Lung (tissue), 12 donors: Measurements from ENCODE around the gene SLC30A9. TPM values are rescaled to one million over a fixed set of nuclear protein-coding genes. Genes with fewer than 3 reads are reported as not detected.
A peak's percentile ranks its signal among the peaks of the same experiment; 100 is the strongest.

Experiments used
- ATAC-seq: fragments of 200-7000 bp; cut with Tn5 transposase; one replicate; pipeline ENCODE4 v1.9.1; 2020; ENCODE audit warnings: moderate number of reproducible peaks; ENCODE audit not compliant: insufficient read depth, low FRiP score
- DNase-seq, 3 donors: peaks; one replicate each; pipeline ENCODE4 v3.0.0-alpha.2; 2013 to 2017
- H3K27ac ChIP-seq, 2 donors: one replicate each; pipeline ENCODE4 v1.5.1; 2013; ENCODE audit warnings: mild to moderate bottlenecking in 2 of 2, moderate library complexity in 2 of 2, control low read depth in 1 of 2, inconsistent platforms in 1 of 2, low read depth in 1 of 2, low read length in 1 of 2
- H3K27me3 ChIP-seq, 3 donors: one replicate each; pipeline ENCODE4 v1.5.1; 2013; ENCODE audit warnings: low read length in 2 of 3; ENCODE audit not compliant: control insufficient read depth in 3 of 3, insufficient read depth in 3 of 3
- H3K36me3 ChIP-seq, 4 donors: one replicate each; pipeline ENCODE4 v1.5.1; 2013; ENCODE audit warnings: low read length in 4 of 4, mild to moderate bottlenecking in 1 of 4, moderate library complexity in 1 of 4; ENCODE audit not compliant: control insufficient read depth in 4 of 4, insufficient read depth in 4 of 4
- H3K4me1 ChIP-seq, 5 donors: one replicate each; pipeline ENCODE4 v1.5.1; 2013; ENCODE audit warnings: low read length in 5 of 5, mild to moderate bottlenecking in 2 of 5, moderate library complexity in 1 of 5; ENCODE audit not compliant: control insufficient read depth in 5 of 5, insufficient read depth in 5 of 5
- H3K4me3 ChIP-seq: one replicate; pipeline ENCODE4 v1.5.1; 2013; ENCODE audit warnings: mild to moderate bottlenecking, control low read depth, moderate library complexity
- H3K9ac ChIP-seq, 2 donors: one replicate each; pipeline ENCODE4 v1.5.1; 2013; ENCODE audit warnings: low read length in 2 of 2, control low read depth in 1 of 2; ENCODE audit not compliant: insufficient read depth in 1 of 2
- H3K9me3 ChIP-seq, 4 donors: one replicate each; pipeline ENCODE4 v1.5.1; 2013; ENCODE audit warnings: low read length in 3 of 4, mild to moderate bottlenecking in 1 of 4, moderate library complexity in 1 of 4; ENCODE audit not compliant: control insufficient read depth in 4 of 4, insufficient read depth in 3 of 4
- CTCF ChIP-seq: IDR thresholded peaks from 2 replicates; pipeline ENCODE4 v1.5.1; 2012; ENCODE audit warnings: mild to moderate bottlenecking; ENCODE audit errors: control extremely low read depth, extremely low read depth
- WGBS, 2 donors: extraction: QIAGEN DNeasy Blood & Tissue Kit; methylation state at CpG; one replicate each; pipeline ENCODE4 v1.1.7; 2013; 5-methylcytosine and 5-hydroxymethylcytosine counted together
- polyA plus RNA-seq, 2 donors: library from polyadenylated mRNA; stranded (reverse); fragments of 200-250 nt; gene quantifications; one replicate each; pipeline ENCODE4 v1.2.1, GENCODE V29; 2013
- total RNA-seq, 2 donors: library from RNA; depleted of rRNA in 1 of 2; stranded (reverse); fragments of >200 nt in 1 of 2; gene quantifications; one replicate each; pipeline ENCODE4 v1.2.1, GENCODE V29; 2014 to 2021
- donor health status: control.
- donor health status: control.
- donor health status: Bipolar disorder and iron deficiency.
- donor health status: healthy.
- donor health status: DM: yes; HTN: yes; CAD: no.

Gene SLC30A9
- total and polyA plus RNA-seq, 4 donors, result 12.3 to 68.5 (median 35.0) TPM

- Histone ChIP-seq H3K9me3 (no peaks in the 10 kb centered on the region), H3K4me3 (no peak overlapping the region), H3K4me1 (no peaks in the 10 kb centered on the region), H3K27ac (no peak overlapping the region), H3K9ac (no peak overlapping the region), H3K36me3 (no peaks in the 10 kb centered on the region), H3K27me3 (no peaks in the 10 kb centered on the region)
- ATAC-seq, result no peak
- WGBS, 2 donors, result 94% methylated on average over 22 of the region's 22 CpGs
- DNase-seq, result no peak
- TF ChIP-seq CTCF, result no peak
Observed at GRCh38 chr4:41982716-41983115, 7.6 kb upstream of the SLC30A9 start.

GRCh38 chr4:41985151-41985550, 5.2 kb upstream of the SLC30A9 start:
- Histone ChIP-seq H3K9me3 (no peaks in the 10 kb centered on the region), H3K4me1 (peaks cover 0 to 10% (median 0%) of the 10 kb centered on the region in 5 donors), H3K27ac (no peak overlapping the region), H3K4me3 (no peak overlapping the region), H3K27me3 (no peaks in the 10 kb centered on the region), H3K9ac (no peak overlapping the region), H3K36me3 (no peaks in the 10 kb centered on the region)
- ATAC-seq, result no peak
- TF ChIP-seq CTCF, result no peak
- 57 to 76% methylated on average over 1 of the region's 1 CpG for WGBS, 2 donors
- DNase-seq, result no peak

DNA sequence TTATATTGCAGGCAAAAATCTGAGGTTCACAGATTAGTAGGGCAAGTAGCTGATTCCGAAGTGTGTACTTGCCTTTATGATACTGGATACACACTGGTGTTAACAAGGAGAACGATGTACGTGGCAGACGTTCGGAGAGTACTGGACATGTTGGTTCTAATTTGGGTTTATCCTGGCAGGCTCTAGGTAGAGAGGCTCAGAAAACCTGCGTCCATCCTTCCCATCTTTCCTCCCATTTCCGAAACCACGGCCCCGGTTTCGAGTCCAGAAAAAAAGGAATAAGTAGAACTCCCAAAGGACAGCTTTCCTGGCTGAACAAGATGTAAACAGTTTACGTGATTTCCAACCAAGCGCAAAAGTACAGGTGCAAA, 351 bp upstream of the SLC30A9 start:
- 1 to 2% methylated on average over 12 of the region's 12 CpGs for WGBS, 2 donors
- peak overlapping the region; percentile 22 to 92 for H3K9ac ChIP-seq
- peak overlapping the region; percentile 81 for H3K4me3 ChIP-seq
- TF ChIP-seq CTCF, result no peak
- no peak for DNase-seq
- H3K4me1 ChIP-seq, result peaks cover 4 to 24% (median 9%) of the 10 kb centered on the region in 5 donors
- no peaks in the 10 kb centered on the region for H3K9me3 ChIP-seq
- H3K27ac ChIP-seq, result peak overlapping the region; percentile 62 to 69
- no peaks in the 10 kb centered on the region for H3K36me3 ChIP-seq
- no peaks in the 10 kb centered on the region for H3K27me3 ChIP-seq
- ATAC-seq, result peak; percentile 23
